Superior temporal gyrus (tissue), 1 donor: ENCODE data around the gene SLC40A1.
"Not testable (repeated sequence)": the region's sequence is repeated elsewhere in the genome, so short reads cannot be mapped to it uniquely, and the experiment has no call there.

Source experiments
- DNase-seq: peaks from one replicate; pipeline ENCODE4 v3.0.0-alpha.2; 2016; ENCODE audit errors: extremely low spot score

Gene SLC40A1, protein sequence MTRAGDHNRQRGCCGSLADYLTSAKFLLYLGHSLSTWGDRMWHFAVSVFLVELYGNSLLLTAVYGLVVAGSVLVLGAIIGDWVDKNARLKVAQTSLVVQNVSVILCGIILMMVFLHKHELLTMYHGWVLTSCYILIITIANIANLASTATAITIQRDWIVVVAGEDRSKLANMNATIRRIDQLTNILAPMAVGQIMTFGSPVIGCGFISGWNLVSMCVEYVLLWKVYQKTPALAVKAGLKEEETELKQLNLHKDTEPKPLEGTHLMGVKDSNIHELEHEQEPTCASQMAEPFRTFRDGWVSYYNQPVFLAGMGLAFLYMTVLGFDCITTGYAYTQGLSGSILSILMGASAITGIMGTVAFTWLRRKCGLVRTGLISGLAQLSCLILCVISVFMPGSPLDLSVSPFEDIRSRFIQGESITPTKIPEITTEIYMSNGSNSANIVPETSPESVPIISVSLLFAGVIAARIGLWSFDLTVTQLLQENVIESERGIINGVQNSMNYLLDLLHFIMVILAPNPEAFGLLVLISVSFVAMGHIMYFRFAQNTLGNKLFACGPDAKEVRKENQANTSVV

DNA sequence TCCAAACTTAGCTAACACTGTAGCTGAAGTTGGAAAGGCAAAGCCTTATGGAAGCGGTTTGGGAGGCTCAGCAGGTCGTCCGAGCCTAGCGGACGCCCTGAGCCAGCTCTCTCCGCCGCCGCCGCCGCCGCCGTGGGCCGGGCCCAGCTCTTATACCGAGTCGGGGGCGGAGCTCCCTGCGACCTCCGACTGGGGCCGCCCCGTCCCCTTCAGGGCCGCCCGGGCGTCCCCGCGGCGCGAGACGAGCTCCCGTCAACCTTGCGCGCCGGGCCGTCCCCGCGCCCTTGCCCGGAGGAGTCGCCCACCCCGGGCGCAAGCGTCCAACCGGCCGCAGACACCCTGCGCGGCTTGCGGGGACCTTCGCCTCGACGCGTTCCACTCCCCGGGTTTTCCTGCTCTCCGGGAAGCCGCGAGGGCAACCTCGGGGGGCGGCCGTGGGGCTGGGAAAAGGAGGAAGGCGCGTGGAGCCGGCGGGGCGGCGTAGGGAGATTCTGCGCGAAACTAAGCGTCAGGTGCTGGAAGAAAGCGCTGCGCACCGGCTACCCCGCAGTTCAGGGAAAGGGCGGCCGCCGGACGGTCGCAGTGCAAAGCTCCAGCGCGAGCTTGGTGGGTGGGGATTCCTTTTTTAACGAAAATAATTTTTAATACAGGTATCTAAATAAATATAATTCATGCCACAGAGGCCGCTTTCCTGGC lies at the start of gene SLC40A1:
Gene SLC40A1, minus strand, starts transcription at position 129 of the 696 bp plus-strand sequence. CDS start 326 bp downstream, outside the sequence.
- DNase-seq, result no peak

DNA sequence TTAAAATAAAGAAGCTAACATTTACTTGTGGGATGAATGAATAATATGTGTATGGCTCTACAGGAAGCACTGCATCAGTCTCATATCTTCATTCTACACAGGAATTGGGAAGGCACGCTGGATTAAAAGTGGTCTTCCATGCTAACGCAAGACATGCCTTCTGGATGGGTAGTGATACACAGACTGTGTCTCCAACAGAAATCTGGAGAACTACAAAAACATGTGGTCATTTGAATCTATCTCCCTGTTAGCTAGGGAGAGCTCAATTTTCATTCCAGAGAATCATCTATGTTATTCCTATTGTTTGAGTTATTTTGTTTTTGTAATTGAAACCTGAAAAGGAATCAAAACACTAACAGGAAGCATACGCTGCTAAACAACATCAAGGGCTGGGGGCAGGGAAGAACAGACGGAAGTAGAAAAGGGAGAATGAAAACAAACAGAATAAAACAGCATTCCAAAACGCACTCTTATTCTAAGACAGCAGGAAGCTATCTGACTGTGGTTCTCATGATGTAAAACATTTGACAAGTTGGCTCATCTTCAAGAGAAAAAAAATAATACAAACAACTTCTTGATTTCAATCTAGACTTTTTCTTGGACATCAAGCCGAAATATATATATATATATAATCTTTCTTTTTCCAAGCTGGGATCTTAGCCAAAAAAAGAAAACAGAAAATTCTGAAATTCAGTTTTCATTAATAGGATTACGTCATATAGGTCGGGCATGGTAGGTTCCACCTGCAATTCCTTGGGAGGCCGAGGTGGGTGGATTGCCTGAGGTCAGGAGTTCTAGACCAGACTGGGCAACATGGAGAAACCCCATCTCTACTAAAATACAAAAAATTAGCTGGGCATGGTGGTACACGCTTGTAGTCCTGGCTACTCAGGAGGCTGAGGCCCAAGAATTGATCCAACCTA lies 49.2 kb upstream of the SLC40A1 start:
- DNase-seq, result no peak

DNA sequence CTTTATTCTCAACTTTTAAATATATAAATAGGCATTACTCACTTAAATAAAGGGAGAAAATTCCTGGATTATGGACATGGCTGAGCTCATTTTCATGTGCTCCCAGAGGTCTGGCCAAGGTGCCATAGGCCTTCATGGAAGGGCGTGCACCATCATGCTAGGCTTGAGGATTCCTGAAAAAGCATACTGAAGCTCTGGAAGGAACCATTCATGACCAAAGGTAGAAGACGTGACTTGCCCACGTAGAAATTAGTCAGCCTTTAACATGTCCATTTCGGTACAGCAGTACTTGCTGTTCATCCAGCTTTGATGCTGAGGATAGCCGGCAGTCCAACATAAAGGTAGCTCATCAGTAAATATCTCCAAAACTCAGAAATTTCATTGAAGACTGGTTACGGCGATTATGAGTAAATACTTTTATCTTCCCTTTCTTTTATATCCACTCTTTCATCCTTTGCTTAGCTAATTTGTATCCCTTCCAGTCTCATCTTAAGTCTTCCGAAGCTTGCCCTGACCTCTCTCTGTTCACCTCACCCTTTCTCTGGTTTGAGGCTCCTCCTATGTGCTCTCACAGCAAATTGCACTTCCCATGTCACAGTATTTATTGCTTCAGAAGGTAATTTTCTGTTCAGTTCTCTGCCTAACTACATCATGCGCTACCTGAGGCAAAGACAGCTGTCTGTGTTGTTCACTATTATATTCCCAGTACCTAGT lies 48.4 kb upstream of the SLC40A1 start:
- DNase-seq, result no peak

DNA sequence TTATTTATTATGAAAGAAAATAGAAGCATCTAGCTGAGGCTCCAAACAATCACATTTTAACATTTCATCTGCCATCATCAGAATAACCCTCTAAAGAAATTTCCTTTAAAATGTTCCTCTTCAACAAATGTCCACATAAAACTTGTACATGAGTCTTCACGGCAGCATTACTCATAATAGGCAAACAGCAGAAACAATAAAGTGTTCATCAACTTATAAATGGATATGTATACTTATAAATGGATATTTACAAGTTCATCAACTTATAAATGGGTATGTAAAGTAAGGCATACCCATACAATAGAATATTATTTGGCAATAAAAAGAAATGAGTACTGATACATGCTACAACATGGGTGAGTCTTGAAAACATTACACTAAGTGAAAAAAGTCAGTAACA lies 47.2 kb upstream of the SLC40A1 start:
- DNase-seq, result no peak

DNA sequence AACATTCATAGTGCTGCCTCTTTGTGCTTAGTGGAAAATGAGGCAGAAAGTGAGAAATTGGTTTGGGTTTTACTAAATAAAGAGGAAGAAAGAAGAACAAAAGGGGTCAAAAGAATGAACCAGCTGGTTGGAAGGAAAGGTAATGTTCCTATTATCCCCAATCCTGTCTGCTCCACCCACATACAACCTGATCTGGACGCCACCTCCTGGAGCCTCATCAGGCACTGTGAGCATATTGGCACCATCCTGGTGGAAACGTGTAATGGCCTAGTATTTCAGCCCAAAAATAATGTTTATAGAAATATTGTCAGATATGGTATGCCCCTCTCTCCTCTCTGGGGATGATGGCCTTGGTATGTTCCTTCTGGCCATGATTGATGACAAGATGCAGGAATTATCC lies 45.0 kb upstream of the SLC40A1 start:
- DNase-seq, result no peak

DNA sequence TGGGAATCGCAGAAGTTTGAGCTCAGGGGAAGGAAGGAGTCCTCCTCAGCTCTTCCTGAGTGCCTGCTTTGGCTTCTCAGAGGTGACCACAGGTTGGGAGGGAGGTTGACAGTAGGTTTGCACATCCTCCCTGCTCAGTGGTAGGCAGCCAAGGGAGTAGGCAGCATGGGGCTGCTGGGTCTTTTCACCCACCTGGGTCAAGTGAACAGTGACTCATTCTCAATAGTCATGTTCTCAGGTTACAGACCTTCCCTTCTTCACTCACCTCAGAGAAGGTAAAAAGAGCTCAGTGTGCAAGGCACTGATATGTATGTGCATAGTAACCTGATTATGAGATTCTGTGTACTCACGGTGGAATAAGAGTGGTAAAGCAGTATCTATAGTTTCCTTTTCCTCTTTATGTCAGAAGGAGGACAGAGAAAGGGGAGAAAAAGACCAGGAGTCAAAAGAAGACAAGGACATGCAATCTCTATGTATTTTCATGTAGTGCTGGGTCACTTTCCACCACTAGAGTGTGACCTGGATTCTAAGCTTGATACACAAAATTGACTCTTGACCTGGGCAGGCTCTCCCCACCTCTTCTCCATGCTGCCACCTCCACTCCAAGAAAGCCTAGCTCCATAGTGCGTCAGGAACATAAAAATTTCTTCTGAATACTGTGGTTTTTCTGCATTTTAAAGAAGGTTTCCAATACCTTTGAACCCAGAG lies 44.2 kb upstream of the SLC40A1 start:
- no peak for DNase-seq

DNA sequence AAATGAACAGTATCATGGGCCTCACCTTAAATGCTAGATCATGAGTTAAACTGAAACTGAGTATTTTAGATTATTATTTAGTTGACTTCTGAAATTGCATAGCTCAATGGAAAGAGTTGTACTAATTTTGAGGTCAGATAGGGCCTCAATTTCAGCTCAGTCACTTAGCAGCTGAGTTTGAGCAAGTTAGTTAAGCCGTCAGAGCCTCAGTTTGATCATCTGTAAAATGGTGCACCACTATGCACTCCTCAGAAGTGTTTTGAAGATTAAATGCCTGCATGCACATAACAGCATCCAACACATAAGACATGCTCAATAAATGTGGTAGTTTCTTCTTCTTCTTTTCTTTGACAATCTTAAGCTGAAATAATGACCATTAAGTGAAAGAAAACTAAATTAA lies 42.5 kb upstream of the SLC40A1 start:
- DNase-seq, result no peak

DNA sequence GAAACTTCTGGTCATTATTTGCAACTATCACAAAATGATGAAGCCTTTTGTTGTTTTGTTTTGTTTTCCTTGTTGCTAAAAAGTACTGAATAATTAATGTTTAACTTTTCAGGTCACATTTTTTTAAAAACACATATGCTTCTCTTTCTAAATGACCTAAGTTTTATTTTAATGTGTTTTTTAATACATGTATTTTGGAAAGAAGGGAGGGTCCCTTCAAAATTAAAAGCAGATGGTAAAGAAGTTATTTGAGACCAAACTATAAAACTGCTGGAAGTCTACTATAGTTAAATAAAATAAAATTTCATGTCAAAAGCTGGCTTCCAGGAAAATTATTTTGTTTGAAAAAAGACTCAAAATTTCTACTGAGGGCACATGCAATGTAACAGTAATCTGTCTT lies 41.2 kb upstream of the SLC40A1 start:
- DNase-seq, result no peak

DNA sequence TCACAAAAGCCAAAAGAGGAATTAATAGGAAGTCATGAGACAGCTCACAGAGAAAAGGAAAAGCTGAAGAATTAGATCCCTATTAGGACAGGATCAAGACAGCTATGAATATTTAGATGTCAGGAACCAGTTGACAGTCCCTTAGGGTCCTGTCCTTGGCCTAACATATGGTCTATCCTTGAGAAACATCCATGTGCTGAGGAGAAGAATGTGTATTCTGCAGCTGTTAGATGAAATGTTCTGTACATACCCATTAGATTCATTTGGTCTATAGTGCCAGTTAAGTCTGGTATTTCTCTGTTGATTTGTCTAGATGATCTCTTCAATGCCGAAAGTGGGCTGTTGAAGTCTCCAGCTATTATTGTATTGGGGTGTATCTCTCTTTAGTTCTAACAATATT lies 37.6 kb upstream of the SLC40A1 start:
- DNase-seq, result no peak

DNA sequence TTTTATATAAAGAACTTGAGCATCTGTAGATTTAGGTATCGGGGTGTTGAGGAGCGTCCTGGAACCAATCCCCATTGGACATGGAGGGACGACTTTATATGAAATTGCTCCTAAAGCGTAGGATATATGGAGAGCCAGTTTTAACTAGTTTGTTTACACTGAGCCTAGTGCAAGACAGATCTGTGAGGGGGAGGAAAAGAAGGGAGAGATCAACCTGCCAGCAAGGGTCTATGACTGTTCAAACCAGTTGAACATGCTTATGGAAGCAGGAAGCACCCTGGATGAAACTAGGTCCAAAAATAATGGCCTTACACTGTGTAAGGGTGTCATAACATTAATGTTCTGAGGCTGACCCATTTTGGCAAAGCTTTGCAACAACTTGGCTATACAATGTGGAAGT lies 34.0 kb upstream of the SLC40A1 start:
- DNase-seq, result no peak

DNA sequence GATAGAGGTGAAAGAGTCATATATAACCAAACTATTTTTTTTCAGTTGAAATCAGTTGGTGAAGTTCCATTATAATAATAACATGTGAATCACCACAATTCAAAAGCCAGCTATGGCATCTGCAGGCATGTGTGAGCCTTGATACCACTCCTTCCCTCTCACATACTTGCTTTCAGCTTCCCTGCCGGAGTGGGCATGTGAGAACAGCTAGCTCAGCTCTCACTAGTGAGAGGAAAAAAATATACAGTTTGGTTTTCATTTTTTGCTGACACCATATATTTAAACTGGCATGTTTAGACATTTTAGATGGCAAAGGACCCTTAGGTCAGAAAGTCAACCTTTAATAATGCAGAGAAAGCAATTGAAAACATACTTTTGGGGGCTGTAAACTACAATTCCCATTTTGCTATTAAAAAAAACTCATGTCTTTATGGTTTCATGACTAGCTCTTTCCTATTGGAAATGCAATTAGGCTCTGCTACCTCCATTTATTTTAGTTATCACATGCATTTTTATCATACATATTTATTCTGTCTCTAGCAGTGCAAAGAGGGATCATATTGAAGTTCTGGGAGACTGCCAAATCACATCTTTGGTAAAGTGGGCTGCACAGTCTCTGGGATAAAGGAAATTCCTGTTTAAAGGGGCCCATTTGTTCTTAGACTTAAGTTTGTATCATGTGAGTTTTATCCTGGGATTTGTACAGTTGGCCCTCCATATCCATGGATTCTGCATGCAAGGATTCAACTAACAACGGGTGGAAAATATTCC lies 33.2 kb upstream of the SLC40A1 start:
- no peak for DNase-seq

DNA sequence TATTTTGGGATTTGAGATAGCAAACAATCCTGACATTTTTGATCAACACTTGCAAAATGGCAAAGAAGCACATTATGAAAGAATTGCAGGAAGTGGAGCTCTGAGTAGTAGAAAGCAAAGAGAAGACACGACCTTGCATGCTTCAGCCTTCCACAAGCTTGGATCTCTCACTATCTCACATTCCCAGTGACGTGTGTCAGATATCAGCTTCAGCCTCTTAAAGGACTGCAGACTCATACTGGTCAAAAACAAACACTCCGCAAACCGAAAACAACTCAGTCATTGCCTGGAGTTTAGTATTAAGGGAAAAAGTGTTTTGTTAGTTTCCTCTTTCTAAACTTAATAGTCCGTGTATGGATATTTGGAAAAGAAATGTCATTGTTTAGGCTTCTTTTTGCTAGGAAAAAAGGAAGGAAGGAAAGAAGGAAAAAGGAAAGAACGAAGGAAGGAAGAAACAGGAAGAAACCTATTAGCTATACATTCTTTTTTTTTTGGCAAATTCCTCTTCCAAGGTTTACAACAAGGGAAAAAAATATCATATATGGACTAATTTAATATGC lies 32.6 kb upstream of the SLC40A1 start:
- no peak for DNase-seq

DNA sequence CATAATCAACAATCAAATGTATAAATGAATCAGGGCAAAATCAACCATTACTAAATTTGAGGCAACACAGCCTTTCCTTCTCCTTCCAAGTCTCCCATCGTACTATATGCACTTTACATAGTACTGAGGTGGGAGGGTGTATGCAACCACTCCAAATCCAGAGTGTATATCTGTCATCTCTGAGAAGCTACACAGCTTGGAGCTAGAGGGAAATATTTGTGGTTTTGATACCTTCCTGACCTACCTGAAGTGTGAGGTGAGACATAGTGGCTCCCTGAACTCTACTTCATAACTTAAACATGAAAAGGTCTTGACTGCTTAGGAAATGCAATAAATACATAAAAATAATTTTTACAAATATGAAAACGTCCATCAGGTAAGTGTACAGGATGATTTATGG lies 30.1 kb upstream of the SLC40A1 start:
- no peak for DNase-seq

DNA sequence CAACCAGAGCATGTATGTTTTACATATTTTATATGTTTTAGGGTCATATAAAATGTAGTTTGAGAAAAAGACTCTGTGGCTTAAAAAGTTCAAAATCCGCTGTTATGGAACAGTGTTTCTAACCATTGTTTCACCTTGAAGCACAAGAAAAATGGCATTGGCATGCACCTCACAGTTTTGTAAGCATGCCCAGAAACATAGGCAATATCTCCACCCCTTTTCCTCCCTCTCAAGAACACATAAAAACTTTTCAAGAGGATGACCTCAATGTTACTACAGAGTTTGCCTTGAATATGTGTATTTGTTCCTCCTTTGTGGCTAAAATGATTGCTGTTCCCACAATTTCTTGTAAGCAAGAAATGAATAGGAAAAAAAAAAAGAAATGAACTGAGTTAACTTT lies 29.3 kb upstream of the SLC40A1 start:
- no peak for DNase-seq

DNA sequence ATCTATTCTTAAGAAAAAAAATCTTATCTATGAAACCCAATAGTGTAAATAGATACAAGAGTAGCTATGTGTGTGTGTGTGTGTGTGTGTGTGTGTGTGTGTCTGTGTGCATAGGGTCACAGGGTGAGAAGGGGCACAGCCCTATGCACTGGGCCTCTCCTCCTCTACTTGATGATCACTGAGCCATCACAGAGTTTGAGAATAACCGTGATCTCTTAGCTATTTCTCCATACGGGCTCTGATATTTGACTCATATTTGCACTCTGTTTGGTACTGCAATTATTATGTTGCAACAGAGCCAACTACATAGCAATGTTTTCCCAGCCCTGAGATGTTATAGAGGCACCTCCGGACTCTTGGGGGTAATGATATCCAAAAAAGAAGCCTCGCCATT lies 28.8 kb upstream of the SLC40A1 start:
- DNase-seq, result no peak

DNA sequence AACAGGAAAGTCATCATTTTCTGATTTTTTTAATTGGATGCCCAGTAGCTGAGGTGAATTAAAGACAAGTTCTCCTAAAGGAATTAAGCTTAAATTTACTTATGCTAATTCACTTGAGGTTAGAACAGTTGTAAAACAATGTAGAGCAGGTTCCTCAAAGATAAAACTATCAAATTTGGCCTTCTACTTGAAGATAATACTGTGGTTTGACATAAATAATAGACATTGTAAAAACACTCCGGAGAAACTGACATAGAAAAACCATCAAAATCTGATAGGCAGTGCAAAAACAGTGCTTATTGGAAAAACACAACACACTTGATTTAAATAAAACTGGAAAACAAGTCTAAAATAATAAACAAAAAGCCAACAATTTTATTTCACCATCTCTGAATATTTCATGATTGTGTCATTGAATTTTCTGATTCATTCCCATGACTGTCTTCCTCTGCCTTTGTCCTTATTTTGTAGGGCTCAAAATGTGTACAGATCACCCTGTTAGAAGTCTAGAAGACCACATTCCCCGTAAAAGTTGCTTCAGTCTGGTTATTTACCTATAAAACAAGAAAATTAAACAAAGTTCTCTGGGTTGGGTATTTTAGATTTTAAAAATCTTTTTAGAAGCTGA lies 28.3 kb upstream of the SLC40A1 start:
- no peak for DNase-seq

DNA sequence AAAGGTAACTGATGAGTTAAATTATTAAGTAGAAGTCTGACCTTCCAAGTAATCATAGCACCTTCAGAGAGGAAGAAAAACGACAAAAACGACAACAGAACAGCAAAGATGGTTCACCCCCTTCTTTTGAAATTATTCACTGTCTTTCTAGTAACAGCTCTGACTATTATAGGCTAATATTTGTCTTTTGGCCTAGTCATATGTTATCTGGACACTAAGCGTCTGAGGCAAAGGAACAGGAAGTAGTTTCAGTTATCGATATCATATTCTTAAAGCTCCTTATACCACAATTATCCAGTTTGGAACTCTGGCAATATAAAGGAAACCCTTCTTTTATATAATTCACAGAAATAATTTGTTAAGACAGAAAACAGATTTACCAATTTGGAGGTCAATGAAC lies 27.6 kb upstream of the SLC40A1 start:
- no peak for DNase-seq

DNA sequence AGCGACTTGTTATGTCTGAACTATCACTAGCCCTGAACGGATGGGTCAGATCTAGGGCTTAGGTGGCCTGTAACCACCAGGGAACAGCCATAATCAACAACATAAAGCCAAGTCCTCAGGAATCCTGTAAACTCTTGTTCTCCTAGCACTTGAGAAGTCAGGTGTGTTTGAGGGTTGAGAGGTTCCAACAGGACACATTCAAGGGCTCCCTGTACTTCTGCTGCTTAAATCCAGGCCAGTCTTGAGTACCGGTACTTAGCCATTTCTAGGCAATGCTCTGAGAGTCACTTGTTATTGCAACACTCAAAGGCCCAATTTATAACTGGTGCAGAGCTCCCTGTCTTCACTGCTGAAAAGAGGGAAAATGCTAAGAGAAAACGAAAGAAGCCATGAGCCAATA lies 21.6 kb upstream of the SLC40A1 start:
- DNase-seq, result no peak

DNA sequence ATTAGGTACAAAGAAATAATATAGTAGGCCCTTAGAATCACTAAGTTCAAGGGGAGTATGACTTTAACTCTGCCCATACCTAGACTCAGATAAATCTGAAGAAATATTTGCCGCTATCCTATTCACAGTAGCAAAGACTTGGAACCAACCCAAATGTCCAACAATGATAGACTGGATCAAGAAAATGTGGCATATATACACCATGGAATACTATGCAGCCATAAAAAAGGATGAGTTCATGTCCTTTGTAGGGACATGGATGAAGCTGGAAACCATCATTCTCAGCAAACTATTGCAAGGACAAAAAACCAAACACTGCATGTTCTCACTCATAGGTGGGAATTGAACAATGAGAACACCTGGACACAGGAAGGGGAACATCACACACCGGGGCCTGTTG lies 21.1 kb upstream of the SLC40A1 start:
- DNase-seq, result not testable (repeated sequence)
